ENCODE data around the gene WDR1. TPM values are rescaled to one million over a fixed set of nuclear protein-coding genes. Genes with fewer than 3 reads are reported as not detected.

The WDR1 gene
- total RNA-seq, 1 experiment from 2014 or later = 223 TPM

GRCh38 chr4:10091531-10092181, 24.9 kb downstream of the WDR1 start:
- ChIA-PET CTCF (no interaction called here), RAD21 (ENCODE audit: low non-redundant PET in 1 of 2, low total read pairs in 2 of 2, uncharacterized antibody in 2 of 2, unreplicated experiment in 2 of 2) (no interaction called here), POLR2A (no interaction called here)
- Histone ChIP-seq H2AFZ (ENCODE audit: low read depth, low read length, poor library complexity, severe bottlenecking) (no peak overlapping the region), H3K4me3 (replicated peaks in 1 of 2; ENCODE audit: low read depth in 1 of 2, low read length in 2 of 2) (no peak overlapping the region), H3K79me2 (ENCODE audit: insufficient read depth, low read length) (peaks cover 83% of the 10 kb centered on the region), H3K36me3 (ENCODE audit: control insufficient read depth in 1 of 2, insufficient read depth in 2 of 2, low read length in 2 of 2) (peaks cover 39 to 84% of the 10 kb centered on the region in 2 experiments), H4K20me1 (ENCODE audit: insufficient read depth) (no peaks in the 10 kb centered on the region), H3K4me1 (ENCODE audit: control insufficient read depth in 1 of 2, insufficient read depth in 2 of 2, low read length in 2 of 2) (peaks cover 11 to 18% of the 10 kb centered on the region in 2 experiments), H3K9ac (ENCODE audit: low read length) (no peak overlapping the region), H3K9me2 (ENCODE audit: insufficient read depth) (no peaks in the 10 kb centered on the region), H3K27ac (ENCODE audit: low read depth, low read length) (no peak overlapping the region), H3K27me3 (ENCODE audit: insufficient read depth, low read length) (no peaks in the 10 kb centered on the region), H3K4me2 (ENCODE audit: low read length) (no peak overlapping the region), H3K9me3 (ENCODE audit: control insufficient read depth in 1 of 2, insufficient read depth in 1 of 2, low read depth in 1 of 2, low read length in 2 of 2) (no peaks in the 10 kb centered on the region)
- no peak for ATAC-seq
- BruUV-seq (replicated peaks) = no TSS peak
- no peak for DNase-seq (ENCODE audit: low read depth, low spot score)
- TF ChIP-seq SIN3A (IDR thresholded peaks at IDR 0.05; ENCODE audit: low read depth) = no peak
- TF ChIP-seq ATF3 (IDR thresholded peaks at IDR 0.05) = no peak
- TF ChIP-seq EZH2 (IDR thresholded peaks at IDR 0.05) = no peak
- no peak for TF ChIP-seq RAD21 (IDR thresholded peaks at IDR 0.05; ENCODE audit: low read depth)
- TF ChIP-seq YY1 (IDR thresholded peaks at IDR 0.05; ENCODE audit: extremely low read depth, insufficient replicate concordance, low read depth, low read length) = no peak
- TF ChIP-seq SP1 (IDR thresholded peaks at IDR 0.05; ENCODE audit: low read depth) = no peak
- no peak for TF ChIP-seq ZFX (IDR thresholded peaks at IDR 0.05)
- intact Hi-C loops (cut with micrococcal nuclease) = no loop called here

GRCh38 chr4:10090467-10091250, 25.9 kb downstream of the WDR1 start:
- H3K36me3 ChIP-seq (ENCODE audit: control insufficient read depth in 1 of 2, insufficient read depth in 2 of 2, low read length in 2 of 2) = peaks cover 46 to 89% of the 10 kb centered on the region in 2 experiments

More at GRCh38 chr4:10090467-10091250, 25.9 kb downstream of the WDR1 start:
- Histone ChIP-seq H3K79me2 (ENCODE audit: insufficient read depth, low read length) (peaks cover 76% of the 10 kb centered on the region), H3K9me3 (ENCODE audit: control insufficient read depth in 1 of 2, insufficient read depth in 1 of 2, low read depth in 1 of 2, low read length in 2 of 2) (no peaks in the 10 kb centered on the region), H3K9me2 (ENCODE audit: insufficient read depth) (no peaks in the 10 kb centered on the region), H3K27me3 (ENCODE audit: insufficient read depth, low read length) (no peaks in the 10 kb centered on the region), H3K4me3 (replicated peaks in 1 of 2; ENCODE audit: low read depth in 1 of 2, low read length in 2 of 2) (no peak overlapping the region), H2AFZ (ENCODE audit: low read depth, low read length, poor library complexity, severe bottlenecking) (no peak overlapping the region), H3K27ac (ENCODE audit: low read depth, low read length) (no peak overlapping the region), H3K9ac (ENCODE audit: low read length) (no peak overlapping the region), H3K4me2 (ENCODE audit: low read length) (no peak overlapping the region), H4K20me1 (ENCODE audit: insufficient read depth) (no peaks in the 10 kb centered on the region), H3K4me1 (ENCODE audit: control insufficient read depth in 1 of 2, insufficient read depth in 2 of 2, low read length in 2 of 2) (peaks cover under 1 to 8% of the 10 kb centered on the region in 2 experiments; a peak in 3 of 4 replicates)
- BruUV-seq (replicated peaks) = no TSS peak
- TF ChIP-seq FOSL1 (IDR thresholded peaks at IDR 0.05; ENCODE audit: low read depth) (no peak), POLR2A (IDR thresholded peaks at IDR 0.05; ENCODE audit: borderline replicate concordance, extremely low read depth, insufficient read depth, insufficient read length) (no peak)
- ChIA-PET CTCF (no interaction called here), RAD21 (ENCODE audit: low non-redundant PET in 1 of 2, low total read pairs in 2 of 2, uncharacterized antibody in 2 of 2, unreplicated experiment in 2 of 2) (no interaction called here), POLR2A (no interaction called here)
- ATAC-seq (no peak), DNase-seq (ENCODE audit: low read depth, low spot score) (no peak)
- intact Hi-C loops (cut with micrococcal nuclease) = no loop called here
